Measurements from ENCODE around the gene PCDHGB5.

DNA sequence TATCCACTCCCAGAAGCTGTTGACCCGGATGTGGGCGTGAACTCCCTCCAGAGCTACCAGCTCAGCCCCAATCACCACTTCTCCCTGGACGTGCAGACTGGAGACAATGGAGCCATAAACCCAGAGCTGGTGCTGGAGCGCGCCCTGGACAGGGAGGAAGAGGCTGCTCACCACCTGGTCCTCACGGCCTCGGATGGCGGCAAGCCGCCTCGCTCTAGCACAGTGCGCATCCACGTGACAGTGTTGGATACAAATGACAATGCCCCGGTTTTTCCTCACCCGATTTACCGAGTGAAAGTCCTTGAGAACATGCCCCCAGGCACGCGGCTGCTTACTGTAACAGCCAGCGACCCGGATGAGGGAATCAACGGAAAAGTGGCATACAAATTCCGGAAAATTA is 4.5 kb upstream of the PCDHGB5 start:
- TF ChIP-seq POLR2A (IDR thresholded peaks at IDR 0.05), result no peak
- TF ChIP-seq, protein P1, sequence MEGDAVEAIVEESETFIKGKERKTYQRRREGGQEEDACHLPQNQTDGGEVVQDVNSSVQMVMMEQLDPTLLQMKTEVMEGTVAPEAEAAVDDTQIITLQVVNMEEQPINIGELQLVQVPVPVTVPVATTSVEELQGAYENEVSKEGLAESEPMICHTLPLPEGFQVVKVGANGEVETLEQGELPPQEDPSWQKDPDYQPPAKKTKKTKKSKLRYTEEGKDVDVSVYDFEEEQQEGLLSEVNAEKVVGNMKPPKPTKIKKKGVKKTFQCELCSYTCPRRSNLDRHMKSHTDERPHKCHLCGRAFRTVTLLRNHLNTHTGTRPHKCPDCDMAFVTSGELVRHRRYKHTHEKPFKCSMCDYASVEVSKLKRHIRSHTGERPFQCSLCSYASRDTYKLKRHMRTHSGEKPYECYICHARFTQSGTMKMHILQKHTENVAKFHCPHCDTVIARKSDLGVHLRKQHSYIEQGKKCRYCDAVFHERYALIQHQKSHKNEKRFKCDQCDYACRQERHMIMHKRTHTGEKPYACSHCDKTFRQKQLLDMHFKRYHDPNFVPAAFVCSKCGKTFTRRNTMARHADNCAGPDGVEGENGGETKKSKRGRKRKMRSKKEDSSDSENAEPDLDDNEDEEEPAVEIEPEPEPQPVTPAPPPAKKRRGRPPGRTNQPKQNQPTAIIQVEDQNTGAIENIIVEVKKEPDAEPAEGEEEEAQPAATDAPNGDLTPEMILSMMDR (IDR thresholded peaks at IDR 0.05), result no peak

Measured in tibial nerve (tissue), 3 donors.